K562 (cell line): ENCODE results near the gene FHDC1. TPM values are rescaled to one million over a fixed set of nuclear protein-coding genes. Genes with fewer than 3 reads are reported as not detected.

Source experiments
- ATAC-seq: fragments of 200-7000 bp; cut with Tn5 transposase; 3 replicates; pipeline ENCODE4 v1.9.1; 2020; ENCODE audit warnings: moderate library complexity
- BruUV-seq: library from RNA; stranded (reverse); fragments of 400-500 nt; replicated peaks from 2 replicates; lab custom pipeline; 2021; lab: Mats Ljungman, UMichigan
- CTCF ChIA-PET: fragments of 300-600 bp; formaldehyde crosslinking; extraction: SDS; loops from one replicate; lab custom pipeline; 2021; ENCODE audit warnings: low intra/inter-chr PET ratio; lab: Yijun Ruan, JAX
- POLR2A ChIA-PET: fragments of 300-600, 350-650 bp; sonication (Branson Sonifier 250); formaldehyde crosslinking; extraction: SDS; loops from one replicate; lab custom pipeline; 2021; ENCODE audit warnings: antibody characterized with exemption, inconsistent platforms; lab: Yijun Ruan, JAX
- DNase-seq, 4 experiments: peaks; one replicate each; pipeline versions ENCODE4 v3.0.0 to v3.0.0-alpha.2; 2011 to 2018; ENCODE audit warnings: low spot score in 3 of 4, mixed read lengths in 3 of 4; ENCODE audit errors: extremely low read depth in 1 of 4
- FAIRE-seq: peaks from 2 replicates; lab custom pipeline; 2011; peaks lifted over from hg19 to GRCh38; lab: Jason Lieb, UNC
- H2AFZ ChIP-seq: 2 replicates; pipeline ENCODE4 v1.6.0; 2011; ENCODE audit warnings: low read depth, low read length, control low read depth, inconsistent platforms
- H3K27ac ChIP-seq: fragments of 200-600 bp; 3 replicates; pipeline ENCODE4 v1.8.0; 2011; ENCODE audit warnings: low read depth, mild to moderate bottlenecking, control low read depth, inconsistent platforms, low read length, moderate library complexity, mixed read lengths; ENCODE audit errors: extremely low read depth
- H3K27me3 ChIP-seq, 2 experiments: fragments of 300-600 bp in 1 of 2; 2 replicates in 1 of 2; 3 replicates in 1 of 2; pipeline versions ENCODE4 v1.6.0 to v1.8.0; 2011; ENCODE audit warnings: inconsistent platforms in 2 of 2, low read length in 2 of 2, mild to moderate bottlenecking in 1 of 2, mixed read lengths in 1 of 2, moderate library complexity in 1 of 2; ENCODE audit not compliant: control insufficient read depth in 2 of 2, insufficient read depth in 2 of 2
- H3K36me3 ChIP-seq: fragments of 300-600 bp; 3 replicates; pipeline ENCODE4 v1.8.0; 2011; ENCODE audit warnings: mild to moderate bottlenecking, low read length, inconsistent platforms; ENCODE audit not compliant: control insufficient read depth, insufficient read depth
- H3K4me1 ChIP-seq, 2 experiments: fragments of 200-600 bp in 1 of 2; replicated peaks in 1 of 2; 2 replicates in 1 of 2; 3 replicates in 1 of 2; pipeline versions ENCODE4 v1.5.1 to v1.8.0; 2011; ENCODE audit warnings: inconsistent platforms in 2 of 2, low read length in 2 of 2, mild to moderate bottlenecking in 1 of 2, mixed read lengths in 1 of 2, moderate library complexity in 1 of 2; ENCODE audit not compliant: control insufficient read depth in 2 of 2, insufficient read depth in 2 of 2
- H3K4me2 ChIP-seq: 2 replicates; pipeline ENCODE4 v1.6.1; 2011; ENCODE audit warnings: low read length, control low read depth, inconsistent platforms, mixed read lengths; ENCODE audit not compliant: insufficient read depth
- H3K4me3 ChIP-seq: fragments of 200-600 bp; sonication (generic), shearing (Covaris generic); 2 replicates; pipeline ENCODE4 v1.5.1; 2016; ENCODE audit warnings: control low read depth, inconsistent platforms
- H3K79me2 ChIP-seq: fragments of 200-600 bp; 3 replicates; pipeline ENCODE4 v1.8.0; 2011; ENCODE audit warnings: low read length, inconsistent platforms; ENCODE audit not compliant: control insufficient read depth, insufficient read depth
- H3K9ac ChIP-seq, 2 experiments: 2 replicates each; pipeline versions ENCODE4 v1.6.0 to v1.6.1; 2011; ENCODE audit warnings: low read depth in 2 of 2, low read length in 2 of 2, control low read depth in 1 of 2, inconsistent platforms in 1 of 2, mild to moderate bottlenecking in 1 of 2, mixed read lengths in 1 of 2; ENCODE audit not compliant: insufficient read depth in 1 of 2
- H3K9me1 ChIP-seq: one replicate; pipeline ENCODE4 v1.6.0; 2011; ENCODE audit warnings: inconsistent platforms, mild to moderate bottlenecking, low read length, moderate library complexity; ENCODE audit not compliant: control insufficient read depth, insufficient read depth
- H3K9me3 ChIP-seq: replicated peaks from 2 replicates; pipeline ENCODE4 v1.5.1; 2011; ENCODE audit warnings: low read depth, low read length, inconsistent platforms; ENCODE audit not compliant: control insufficient read depth, insufficient read depth
- H4K20me1 ChIP-seq: replicated peaks from 2 replicates; pipeline ENCODE4 v1.6.1; 2011; ENCODE audit warnings: low read length, inconsistent platforms, mixed read lengths; ENCODE audit not compliant: control insufficient read depth, insufficient read depth
- ATF1 ChIP-seq, 2 experiments: fragments of 450-650 bp in 1 of 2; IDR thresholded peaks; 2 replicates each; pipeline ENCODE4 v1.6.1; 2016; ENCODE audit warnings: missing compliant biosample characterization in 1 of 2, missing genetic modification characterization in 1 of 2
- C11orf30 ChIP-seq: fragments of 450-650 bp; IDR thresholded peaks from 2 replicates; pipeline ENCODE4 v1.6.1; 2016; ENCODE audit warnings: low read depth, mild to moderate bottlenecking
- GATA2 ChIP-seq: sonication (generic); formaldehyde crosslinking; IDR thresholded peaks from 2 replicates; pipeline ENCODE4 v1.4.0; 2020; ENCODE audit warnings: mild to moderate bottlenecking, missing genetic modification reagents
- MECOM ChIP-seq: fragments of 250-450 bp; sonication (Bioruptor Pico); IDR thresholded peaks from 2 replicates; pipeline ENCODE4 v1.8.0; 2022; ENCODE audit warnings: inconsistent platforms
- MEIS2 ChIP-seq: fragments of 450-650 bp; IDR thresholded peaks from 2 replicates; pipeline ENCODE4 v1.6.1; 2014; ENCODE audit warnings: mild to moderate bottlenecking; ENCODE audit not compliant: partially characterized antibody
- NBN ChIP-seq: fragments of 450-650 bp; IDR thresholded peaks from 2 replicates; pipeline ENCODE4 v1.6.1; 2016; ENCODE audit warnings: low read depth, mild to moderate bottlenecking
- NR2C1 ChIP-seq, 2 experiments: fragments of 450-650 bp; IDR thresholded peaks; 2 replicates each; pipeline ENCODE4 v1.6.1; 2017; ENCODE audit warnings: mild to moderate bottlenecking in 2 of 2, antibody characterized with exemption in 1 of 2, inconsistent platforms in 1 of 2, missing compliant biosample characterization in 1 of 2, missing genetic modification characterization in 1 of 2
- STAT5A ChIP-seq: IDR thresholded peaks from 2 replicates; pipeline ENCODE4 v1.6.1; 2012; ENCODE audit warnings: low read length, inconsistent platforms, borderline replicate concordance
- YBX1 ChIP-seq: fragments of 450-650 bp; IDR thresholded peaks from 2 replicates; pipeline ENCODE4 v1.7.1; 2016; ENCODE audit warnings: mild to moderate bottlenecking
- ZC3H11A ChIP-seq: IDR thresholded peaks from 2 replicates; pipeline ENCODE4 v1.6.1; 2012; ENCODE audit warnings: low read depth, low read length, improper control_type of control experiment
- ZSCAN29 ChIP-seq: fragments of 450-650 bp; IDR thresholded peaks from 2 replicates; pipeline ENCODE4 v1.6.1; 2017
- WGBS: fragments of 100-300 bp; shearing (Covaris generic); methylation state at CpG from one replicate; pipeline ENCODE4 v1.1.6; 2016; ENCODE audit warnings: low coverage, mixed read lengths; ENCODE audit not compliant: insufficient coverage; ENCODE audit errors: missing lambda C conversion rate; 5-methylcytosine and 5-hydroxymethylcytosine counted together
- in situ Hi-C: fragments of 300-500 bp; cut with MboI; formaldehyde crosslinking; loops from 4 replicates; pipeline ENCODE4 v1.15.0; 2018; ENCODE audit warnings: inconsistent platforms, mixed read lengths
- intact Hi-C: fragments of 100-400 bp; cut with micrococcal nuclease; formaldehyde crosslinking; loops from 2 replicates; pipeline ENCODE4 v1.14.2; 2022
- polyA plus RNA-seq, 8 experiments: library from polyadenylated mRNA; depleted of rRNA in 4 of 8; stranded (reverse) in 5 of 8; unstranded in 3 of 8; fragments of >200 nt; fragmentation: Nextera tagmentation in 2 of 8; fragmentation: Illumina TruSeq in 1 of 8; extraction: Ambion mirVana in 2 of 8; extraction: Trizol in 1 of 8; gene quantifications; 2 replicates each; pipeline versions ENCODE4 v1.2.1 to v1.2.3, GENCODE V29; 2011 to 2014; ENCODE audit warnings: inconsistent platforms in 1 of 8, missing spikeins in 1 of 8
- total RNA-seq, 7 experiments: library from RNA; depleted of rRNA in 6 of 7; stranded (reverse); fragments of >200 nt in 6 of 7; fragmentation: Illumina TruSeq in 2 of 7; extraction: Trizol in 2 of 7; gene quantifications; 2 replicates each; pipeline versions ENCODE4 v1.2.1 to v1.2.3, GENCODE V29; 2011 to 2021; ENCODE audit warnings: low replicate concordance in 1 of 7

FHDC1 gene
- total and polyA plus RNA-seq, 9 of the 15 experiments (the other 6 are each of a cell fraction or from before 2014, with no cell fraction given) = 0.01 to 0.43 (median 0.07) TPM

DNA sequence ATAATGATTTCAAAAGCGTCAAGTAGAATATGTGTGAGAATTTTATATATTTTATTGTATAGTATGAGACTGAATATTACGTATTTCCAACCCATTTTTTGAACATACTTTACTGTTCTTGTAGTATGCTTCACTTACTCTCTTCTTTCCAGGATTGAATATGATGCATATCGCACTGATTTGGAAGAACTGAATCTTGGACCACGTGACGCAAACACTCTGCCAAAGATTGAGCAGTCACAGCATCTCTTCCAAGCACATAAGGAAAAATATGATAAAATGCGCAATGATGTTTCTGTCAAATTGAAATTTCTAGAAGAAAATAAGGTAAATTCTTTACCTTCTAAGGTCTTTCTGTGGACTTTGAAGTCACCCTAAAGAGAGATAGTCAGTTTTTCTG is 48.1 kb upstream of the FHDC1 start:
- Histone ChIP-seq H3K4me3 (no peak overlapping the region), H3K36me3 (peaks cover 2% of the 10 kb centered on the region; the same call in 2 of the 3 replicates), H3K79me2 (no peaks in the 10 kb centered on the region), H3K27ac (no peak overlapping the region), H3K9me3 (no peaks in the 10 kb centered on the region), H3K9ac (no peak overlapping the region), H2AFZ (no peak overlapping the region), H3K27me3 (no peaks in the 10 kb centered on the region), H4K20me1 (no peaks in the 10 kb centered on the region), H3K9me1 (no peaks in the 10 kb centered on the region), H3K4me2 (no peak overlapping the region), H3K4me1 (no peaks in the 10 kb centered on the region)
- TF ChIP-seq NR2C1 (IDR thresholded peaks at IDR 0.05) (no peak), NR2C1 (tag; IDR thresholded peaks at IDR 0.05) (no peak), YBX1 (no peak), ZC3H11A (no peak), ZSCAN29 (no peak), ATF1 (CRISPR knock-in tag; IDR thresholded peaks at IDR 0.05) (no peak), ATF1 (tag; IDR thresholded peaks at IDR 0.05) (no peak), MEIS2 (no peak), C11orf30 (no peak), GATA2 (CRISPR knock-in tag) (no peak), MECOM (CRISPR knock-in tag) (no peak), STAT5A (no peak), NBN (no peak)
- intact Hi-C loops (no loop called here), in situ Hi-C loops (no loop called here)
- 95% methylated on average over 6 of the region's 6 CpGs for WGBS
- ChIA-PET CTCF (no interaction called here), POLR2A (no interaction called here)
- no peak for ATAC-seq
- BruUV-seq = no TSS peak
- FAIRE-seq = no peak
- DNase-seq = no peak
